ENCODE results near the gene ASTL. TPM values are rescaled to one million over a fixed set of nuclear protein-coding genes. Genes with fewer than 3 reads are reported as not detected.

Gene ASTL
- total RNA-seq, 1 experiment from 2014 or later, result 0.34 TPM

GRCh38 chr2:96104487-96104861 is 33.8 kb downstream of the ASTL start (continued):
- no peak for TF ChIP-seq CTCF (IDR thresholded peaks at IDR 0.05 in 2 of 3, conservative IDR thresholded peaks at IDR 0.05 in 1 of 3; ENCODE audit: borderline replicate concordance in 1 of 3, insufficient read depth in 1 of 3, low read depth in 2 of 3, low read length in 2 of 3)
- no peak for TF ChIP-seq MAX (IDR thresholded peaks at IDR 0.05)
- TF ChIP-seq JUND (IDR thresholded peaks at IDR 0.05), result no peak
- no peak for TF ChIP-seq RAD21 (IDR thresholded peaks at IDR 0.05; ENCODE audit: low read depth)
- no peak for TF ChIP-seq SIN3A (IDR thresholded peaks at IDR 0.05; ENCODE audit: low read depth)
- no peak for TF ChIP-seq ZNF274 (IDR thresholded peaks at IDR 0.05; ENCODE audit: low read depth, low read length)

GRCh38 chr2:96103761-96104486 is 34.4 kb downstream of the ASTL start:
- ATAC-seq (no peak), DNase-seq (ENCODE audit: low read depth, low spot score) (no peak)
- Histone ChIP-seq H3K36me3 (ENCODE audit: control insufficient read depth in 1 of 2, insufficient read depth in 2 of 2, low read length in 2 of 2) (no peaks in the 10 kb centered on the region), H3K4me3 (replicated peaks in 1 of 2; ENCODE audit: low read depth in 1 of 2, low read length in 2 of 2) (no peak overlapping the region), H3K27me3 (ENCODE audit: insufficient read depth, low read length) (no peaks in the 10 kb centered on the region), H3K9ac (ENCODE audit: low read length) (no peak overlapping the region), H3K27ac (ENCODE audit: low read depth, low read length) (no peak overlapping the region), H3K9me2 (ENCODE audit: insufficient read depth) (no peaks in the 10 kb centered on the region), H3K4me1 (ENCODE audit: control insufficient read depth in 1 of 2, insufficient read depth in 2 of 2, low read length in 2 of 2) (no peaks in the 10 kb centered on the region), H4K20me1 (ENCODE audit: insufficient read depth) (no peaks in the 10 kb centered on the region), H3K4me2 (ENCODE audit: low read length) (no peak overlapping the region), H3K9me3 (ENCODE audit: control insufficient read depth in 1 of 2, insufficient read depth in 1 of 2, low read depth in 1 of 2, low read length in 2 of 2) (peaks cover 11 to 14% of the 10 kb centered on the region in 2 experiments; a peak in 2 of 4 replicates), H2AFZ (ENCODE audit: low read depth, low read length, poor library complexity, severe bottlenecking) (no peak overlapping the region), H3K79me2 (ENCODE audit: insufficient read depth, low read length) (no peaks in the 10 kb centered on the region)
- ChIA-PET CTCF (no interaction called here), POLR2A (no interaction called here), RAD21 (ENCODE audit: low non-redundant PET in 1 of 2, low total read pairs in 2 of 2, uncharacterized antibody in 2 of 2, unreplicated experiment in 2 of 2) (no interaction called here)
- intact Hi-C loops (cut with micrococcal nuclease), result no loop called here
- BruUV-seq (replicated peaks), result no TSS peak
- TF ChIP-seq CEBPB (IDR thresholded peaks at IDR 0.05; ENCODE audit: low read depth) (no peak), POLR2AphosphoS5 (IDR thresholded peaks at IDR 0.05; ENCODE audit: low read depth, low read length) (no peak), FOSL1 (IDR thresholded peaks at IDR 0.05; ENCODE audit: low read depth) (no peak), POLR2A (IDR thresholded peaks at IDR 0.05; ENCODE audit: borderline replicate concordance, extremely low read depth, insufficient read depth, insufficient read length) (no peak), SRF (IDR thresholded peaks at IDR 0.05; ENCODE audit: low read depth) (no peak), EGR1 (IDR thresholded peaks at IDR 0.05; ENCODE audit: low read depth) (no peak), RAD21 (IDR thresholded peaks at IDR 0.05; ENCODE audit: low read depth) (no peak), ZNF274 (IDR thresholded peaks at IDR 0.05; ENCODE audit: low read depth, low read length) (no peak), EZH2phosphoT487 (IDR thresholded peaks at IDR 0.05; ENCODE audit: borderline replicate concordance) (no peak), JUND (IDR thresholded peaks at IDR 0.05) (no peak), TCF7L2 (IDR thresholded peaks at IDR 0.05; ENCODE audit: borderline replicate concordance, extremely low read depth, insufficient read depth, insufficient read length) (no peak), ELF1 (IDR thresholded peaks at IDR 0.05; ENCODE audit: borderline replicate concordance, low read depth) (no peak), MAX (IDR thresholded peaks at IDR 0.05) (no peak), ZBTB33 (IDR thresholded peaks at IDR 0.05; ENCODE audit: extremely low read depth, insufficient replicate concordance, low read length) (no peak), CBX3 (IDR thresholded peaks at IDR 0.05; ENCODE audit: low read depth) (no peak), SIN3A (IDR thresholded peaks at IDR 0.05; ENCODE audit: low read depth) (no peak), ZFX (IDR thresholded peaks at IDR 0.05) (no peak)
